Natural killer cell treated with Interleukin-12 subunit alpha and Interleukin-12 subunit beta and Interleukin-15 and Interleukin-18, amount 100 ng/mL, for 72 hours (primary cell): ENCODE results near the gene ORAI2. TPM values are rescaled to one million over a fixed set of nuclear protein-coding genes. Genes with fewer than 3 reads are reported as not detected.
A peak's percentile ranks its signal among the peaks of the same experiment; 100 is the strongest.

Source experiments
- ATAC-seq, 2 donors: fragments of 150-1000 bp; cut with Tn5 transposase in 1 of 2; sonication (Bioruptor Pico), chemical (Tn5 transposase) in 1 of 2; 2 replicates each; pipeline ENCODE4 v1.10.0; 2021
- DNase-seq: peaks from one replicate; pipeline ENCODE4 v3.0.0; 2022; ENCODE audit warnings: low spot score
- H3K27ac Mint-ChIP-seq, 2 donors: 1 replicate in 1 of 2; 2 replicates in 1 of 2; pipeline ENCODE4 v1.8.0; 2022; ENCODE audit warnings: mixed read lengths in 2 of 2, mild to moderate bottlenecking in 1 of 2, moderate library complexity in 1 of 2
- H3K27me3 Mint-ChIP-seq, 2 donors: 1 replicate in 1 of 2; 2 replicates in 1 of 2; pipeline ENCODE4 v1.8.0; 2022; ENCODE audit warnings: mixed read lengths in 2 of 2
- H3K36me3 Mint-ChIP-seq: one replicate; pipeline ENCODE4 v1.8.0; 2022; ENCODE audit warnings: mixed read lengths
- H3K4me1 Mint-ChIP-seq, 2 donors: 1 replicate in 1 of 2; 2 replicates in 1 of 2; pipeline ENCODE4 v1.8.0; 2022; ENCODE audit warnings: low read depth in 2 of 2, mixed read lengths in 2 of 2, mild to moderate bottlenecking in 1 of 2
- H3K4me3 Mint-ChIP-seq: one replicate; pipeline ENCODE4 v1.8.0; 2022; ENCODE audit warnings: mixed read lengths
- H3K9me3 Mint-ChIP-seq: 2 replicates; pipeline ENCODE4 v1.8.0; 2022; ENCODE audit warnings: mixed read lengths
- total RNA-seq, 2 donors: library from RNA; stranded (reverse); gene quantifications; one replicate each; pipeline ENCODE4 v1.2.3, GENCODE V29; 2022

The ORAI2 gene
- total RNA-seq, 2 donors from 2014 or later: 56.5 to 70.4 TPM

DNA sequence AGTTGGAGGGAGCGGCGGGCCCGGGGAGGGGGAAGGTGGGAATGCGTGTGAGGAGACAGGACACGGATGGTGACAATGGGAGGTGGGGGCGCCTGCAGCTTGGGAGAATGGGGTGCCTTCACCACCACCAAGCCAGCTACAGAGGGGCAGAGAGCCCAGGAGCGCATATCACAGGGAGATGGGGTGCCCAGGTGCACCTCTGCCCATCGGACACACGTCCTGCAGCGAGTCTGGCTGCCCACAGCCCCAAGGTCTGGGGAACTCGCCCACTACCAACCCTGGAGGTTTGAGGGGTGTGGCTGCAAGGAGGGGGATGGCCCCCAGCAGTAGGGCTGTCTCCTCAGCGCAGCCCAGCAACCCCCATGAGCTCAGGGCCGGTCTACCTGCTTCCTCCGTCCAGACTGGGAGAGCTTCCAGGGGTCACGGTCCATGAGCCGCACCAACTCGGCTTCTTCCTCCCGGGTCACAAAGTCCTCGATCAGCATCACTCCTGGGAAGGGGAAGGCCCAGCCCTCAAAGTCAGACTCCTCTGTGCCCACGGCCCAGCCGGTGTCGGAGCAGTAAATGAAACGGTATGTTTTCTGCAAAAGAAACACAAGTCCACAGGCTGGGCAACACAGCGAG, 26.0 kb downstream of the ORAI2 start:
- Mint-ChIP-seq H3K36me3 (no peaks in the 10 kb centered on the region), H3K27ac (no peak overlapping the region), H3K4me1 (peaks cover 16 to 19% of the 10 kb centered on the region in 2 donors), H3K4me3 (no peak overlapping the region), H3K27me3 (no peaks in the 10 kb centered on the region), H3K9me3 (no peaks in the 10 kb centered on the region)
- DNase-seq: no peak
- ATAC-seq: no peak

GRCh38 chr7:102460467-102460866, 27.1 kb downstream of the ORAI2 start:
- Mint-ChIP-seq H3K4me3 (no peak overlapping the region), H3K27ac (no peak overlapping the region), H3K27me3 (no peaks in the 10 kb centered on the region), H3K4me1 (peaks cover 20 to 21% of the 10 kb centered on the region in 2 donors), H3K36me3 (no peaks in the 10 kb centered on the region), H3K9me3 (no peaks in the 10 kb centered on the region)
- DNase-seq: peak; percentile 52
- ATAC-seq: no peak

- no peak for ATAC-seq
- no peaks in the 10 kb centered on the region for H3K36me3 Mint-ChIP-seq
Observed at GRCh38 chr7:102463841-102464576, 30.6 kb downstream of the ORAI2 start.

GRCh38 chr7:102464577-102465280, 31.4 kb downstream of the ORAI2 start, which contains the start of the genes ALKBH4 and LRWD1:
TSS of gene ALKBH4 (minus strand) at chr7:102464863. CDS start at chr7:102464836, 27 bp downstream.
TSS of gene LRWD1 (plus strand) at chr7:102464984. CDS start at chr7:102465081, 97 bp downstream.
- ATAC-seq: peak; percentile 97 to 99

More at GRCh38 chr7:102463841-102464576, 30.6 kb downstream of the ORAI2 start:
- Mint-ChIP-seq H3K27me3 (no peaks in the 10 kb centered on the region), H3K27ac (peak overlapping the region; percentile 39 to 81), H3K4me3 (peak overlapping the region; percentile 87), H3K9me3 (no peaks in the 10 kb centered on the region), H3K4me1 (peaks cover 31 to 33% of the 10 kb centered on the region in 2 donors)
- peak; percentile 57 for DNase-seq

DNA sequence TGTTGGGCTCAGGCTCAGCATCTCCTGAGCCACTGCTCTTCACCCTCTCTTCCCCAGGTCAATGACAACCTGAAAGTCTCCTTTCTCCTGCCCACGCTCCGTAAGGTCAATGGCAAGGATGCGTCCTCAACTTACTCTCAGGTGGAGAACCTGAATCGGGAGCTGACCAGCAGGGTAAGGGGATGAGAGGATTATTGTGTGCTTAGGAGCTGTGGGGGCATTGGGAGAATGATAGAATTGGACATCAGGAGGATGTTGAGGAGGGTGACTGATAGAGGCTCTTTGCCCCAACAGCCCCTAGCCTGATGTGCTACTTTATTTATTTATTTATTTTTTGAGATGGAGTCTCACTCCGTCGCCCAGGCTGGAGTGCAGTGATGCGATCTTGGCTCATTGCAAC, 32.7 kb downstream of the ORAI2 start:
- peaks cover 25 to 33% of the 10 kb centered on the region in 2 donors for H3K4me1 Mint-ChIP-seq
- peak; percentile 44 for DNase-seq
- no peak for ATAC-seq
- no peaks in the 10 kb centered on the region for H3K36me3 Mint-ChIP-seq
- H3K4me3 Mint-ChIP-seq: peak overlapping the region; percentile 87
- H3K27me3 Mint-ChIP-seq: no peaks in the 10 kb centered on the region
- no peaks in the 10 kb centered on the region for H3K9me3 Mint-ChIP-seq
- peak overlapping the region in 1 of 2 donors; percentile 19 for H3K27ac Mint-ChIP-seq

More at GRCh38 chr7:102464577-102465280, 31.4 kb downstream of the ORAI2 start, which contains the start of the genes ALKBH4 and LRWD1:
- H3K27me3 Mint-ChIP-seq: no peaks in the 10 kb centered on the region
- H3K27ac Mint-ChIP-seq: peak within 1 kb of the TSS; percentile 54 to 81
- H3K36me3 Mint-ChIP-seq: no peaks in the 10 kb centered on the region
- H3K9me3 Mint-ChIP-seq: no peaks in the 10 kb centered on the region
- H3K4me1 Mint-ChIP-seq: peaks cover 31 to 33% of the 10 kb centered on the region in 2 donors
- H3K4me3 Mint-ChIP-seq: peak within 1 kb of the TSS; percentile 87
- DNase-seq: peak; percentile 99

DNA sequence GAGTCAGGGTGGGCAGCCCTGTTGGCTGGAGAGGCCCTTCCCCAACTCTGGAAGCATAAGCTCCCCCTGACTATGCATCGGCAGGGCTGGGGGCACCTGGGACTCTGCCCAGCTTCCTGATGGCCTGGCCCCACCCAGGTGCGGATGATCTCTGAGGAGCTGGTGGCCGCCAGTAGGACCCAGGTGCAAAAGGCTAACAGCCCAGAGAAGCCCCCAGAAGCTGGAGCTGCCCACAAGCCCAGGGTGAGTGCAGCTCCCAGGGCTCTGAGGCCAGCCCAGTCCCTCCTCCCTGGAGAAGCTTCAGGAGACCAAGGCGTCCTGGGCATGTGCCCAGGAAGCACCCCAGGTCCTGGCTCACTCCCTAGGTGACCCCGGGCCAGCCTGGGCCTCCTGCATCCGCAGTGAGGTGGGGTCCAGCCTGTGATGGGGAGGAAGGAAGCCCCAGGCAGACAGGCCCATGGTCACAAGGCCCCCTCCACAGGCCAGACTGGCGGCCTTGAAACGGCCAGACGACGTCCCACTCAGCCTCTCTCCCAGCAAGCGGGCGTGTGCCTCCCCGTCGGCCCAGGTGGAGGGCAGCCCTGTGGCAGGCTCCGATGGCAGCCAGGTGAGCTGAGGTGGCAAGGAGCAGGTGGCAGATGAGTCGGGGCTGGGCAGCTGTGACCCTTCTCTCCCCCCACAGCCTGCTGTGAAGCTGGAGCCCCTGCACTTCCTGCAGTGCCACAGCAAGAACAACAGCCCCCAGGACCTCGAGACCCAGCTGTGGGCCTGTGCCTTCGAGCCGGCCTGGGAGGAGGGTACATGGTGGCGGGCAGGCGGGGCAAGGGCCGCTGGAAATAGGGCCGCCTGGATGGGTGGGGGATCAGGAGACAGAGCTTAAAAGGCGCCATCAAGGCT, 34.5 kb downstream of the ORAI2 start:
- ATAC-seq: no peak
- peak; percentile 59 for DNase-seq
- Mint-ChIP-seq H3K4me3 (no peak overlapping the region), H3K27me3 (no peaks in the 10 kb centered on the region), H3K27ac (no peak overlapping the region), H3K4me1 (peaks cover 20 to 27% of the 10 kb centered on the region in 2 donors), H3K9me3 (no peaks in the 10 kb centered on the region), H3K36me3 (no peaks in the 10 kb centered on the region)

DNA sequence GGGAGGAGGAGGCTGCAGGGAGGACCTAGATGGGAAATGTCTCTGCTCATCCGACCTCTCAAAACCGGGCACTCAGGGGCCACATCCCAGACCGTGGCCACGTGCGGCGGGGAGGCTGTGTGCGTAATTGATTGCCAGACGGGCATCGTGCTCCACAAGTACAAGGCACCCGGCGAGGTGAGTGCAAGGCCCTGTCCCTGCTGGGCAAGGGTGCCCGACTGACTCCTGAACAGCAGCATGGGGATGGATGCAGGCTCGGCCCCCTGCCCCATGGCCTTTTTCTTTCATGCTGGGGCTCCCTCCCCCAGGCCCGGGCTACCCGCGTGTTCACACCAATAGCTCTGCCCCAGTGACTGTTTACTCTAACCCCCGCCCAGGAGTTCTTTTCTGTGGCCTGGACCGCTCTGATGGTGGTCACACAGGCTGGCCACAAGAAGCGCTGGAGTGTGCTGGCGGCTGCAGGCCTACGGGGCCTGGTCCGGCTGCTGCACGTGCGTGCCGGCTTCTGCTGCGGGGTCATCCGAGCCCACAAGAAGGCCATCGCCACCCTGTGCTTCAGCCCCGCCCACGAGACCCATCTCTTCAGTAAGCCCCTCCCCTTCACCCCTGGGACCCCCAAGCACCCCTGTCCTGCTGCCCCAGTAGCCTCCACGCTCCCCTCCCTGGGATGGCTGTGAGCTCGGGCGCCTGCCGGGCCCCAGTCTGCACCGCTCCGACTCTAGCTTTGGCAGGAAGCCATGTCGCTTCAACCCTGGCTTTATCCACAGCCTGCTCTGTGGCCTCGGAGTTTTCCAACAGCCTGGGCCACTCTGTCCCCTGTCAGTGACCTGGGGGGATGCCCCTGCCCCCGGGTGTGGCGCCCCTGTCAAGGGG, 35.3 kb downstream of the ORAI2 start:
- Mint-ChIP-seq H3K27me3 (no peaks in the 10 kb centered on the region), H3K9me3 (no peaks in the 10 kb centered on the region), H3K4me1 (peaks cover 18 to 24% of the 10 kb centered on the region in 2 donors), H3K27ac (no peak overlapping the region), H3K4me3 (no peak overlapping the region), H3K36me3 (no peaks in the 10 kb centered on the region)
- ATAC-seq: no peak
- DNase-seq: peak; percentile 55

DNA sequence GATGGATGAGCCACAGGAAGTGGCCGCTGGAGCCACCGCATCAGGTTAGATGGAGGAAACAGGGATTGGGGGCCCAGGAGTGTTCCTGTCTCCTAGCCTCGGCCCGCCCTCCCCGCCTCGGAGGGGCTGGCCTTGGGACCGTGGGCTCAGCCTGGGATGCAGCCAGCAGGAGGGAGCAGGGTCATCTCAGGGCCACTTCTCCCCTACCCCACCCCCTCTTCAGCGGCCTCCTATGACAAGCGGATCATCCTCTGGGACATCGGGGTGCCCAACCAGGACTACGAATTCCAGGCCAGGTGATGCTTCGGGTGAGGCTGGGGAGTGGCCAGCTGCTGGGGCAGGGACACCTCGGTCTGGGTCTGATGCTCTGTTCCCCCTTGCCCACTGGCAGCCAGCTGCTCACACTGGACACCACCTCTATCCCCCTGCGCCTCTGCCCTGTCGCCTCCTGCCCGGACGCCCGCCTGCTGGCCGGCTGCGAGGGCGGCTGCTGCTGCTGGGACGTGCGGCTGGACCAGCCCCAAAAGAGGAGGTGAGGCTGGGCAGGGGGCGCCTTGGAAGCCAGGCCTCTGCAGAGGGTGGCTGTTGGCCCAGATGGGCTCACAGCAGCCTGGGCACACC, 36.1 kb downstream of the ORAI2 start:
- Mint-ChIP-seq H3K27me3 (no peaks in the 10 kb centered on the region), H3K4me1 (peaks cover 10 to 18% of the 10 kb centered on the region in 2 donors), H3K4me3 (no peak overlapping the region), H3K36me3 (no peaks in the 10 kb centered on the region), H3K27ac (no peak overlapping the region), H3K9me3 (no peaks in the 10 kb centered on the region)
- no peak for ATAC-seq
- peak; percentile 59 for DNase-seq

DNA sequence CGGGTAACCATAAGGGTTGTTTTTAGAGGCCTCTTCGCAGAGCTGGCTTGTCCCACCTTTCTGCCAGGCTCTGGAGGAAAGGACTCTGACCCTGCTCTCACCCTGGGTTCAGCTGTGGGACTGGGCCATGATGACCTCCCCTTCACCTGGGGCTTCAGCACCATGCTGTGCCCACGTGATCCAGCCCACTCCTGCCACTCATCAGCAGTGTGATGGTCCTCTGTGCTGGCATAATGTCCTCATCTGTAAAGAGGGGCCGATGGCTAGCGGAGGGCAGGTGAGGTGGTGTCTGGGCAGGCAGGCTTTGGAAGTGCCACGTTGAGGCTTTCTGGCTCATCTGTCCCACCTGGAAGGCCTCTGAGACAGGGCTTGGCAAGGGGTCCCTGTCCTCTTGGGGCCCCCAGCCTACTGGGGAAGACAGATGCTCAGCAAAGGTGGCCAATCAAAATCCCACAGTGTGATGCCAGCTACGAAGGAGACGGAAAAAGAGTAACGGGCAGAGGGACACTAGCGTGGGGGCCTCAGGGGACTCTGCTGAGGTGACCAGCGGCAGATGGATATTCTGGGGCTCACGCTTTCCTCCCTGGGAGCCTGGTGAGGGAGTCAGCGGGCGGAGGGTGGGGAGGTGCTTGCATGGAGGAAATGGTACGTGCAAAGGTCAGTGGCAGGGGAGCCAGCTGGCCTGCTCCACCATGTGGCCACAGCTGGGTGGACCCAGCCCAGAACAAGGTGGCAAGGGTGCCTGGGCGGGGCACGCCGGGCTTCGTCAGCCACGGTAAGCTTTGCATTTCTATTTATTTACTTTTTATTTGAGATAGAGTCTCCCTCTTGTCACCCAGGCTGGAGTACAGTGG, 36.8 kb downstream of the ORAI2 start:
- H3K36me3 Mint-ChIP-seq: no peaks in the 10 kb centered on the region
- H3K27ac Mint-ChIP-seq: no peak overlapping the region
- DNase-seq: peak; percentile 57

GRCh38 chr7:102471791-102472125, 38.4 kb downstream of the ORAI2 start:
- H3K27me3 Mint-ChIP-seq: no peaks in the 10 kb centered on the region
- ATAC-seq (no peak), DNase-seq (peak; percentile 31)
- no peak overlapping the region for H3K4me3 Mint-ChIP-seq
- no peak overlapping the region for H3K27ac Mint-ChIP-seq
- H3K4me1 Mint-ChIP-seq: peaks cover 3 to 4% of the 10 kb centered on the region in 2 donors
- H3K36me3 Mint-ChIP-seq: no peaks in the 10 kb centered on the region
- H3K9me3 Mint-ChIP-seq: no peaks in the 10 kb centered on the region

More for the DNA sequence above, 36.8 kb downstream of the ORAI2 start:
- Mint-ChIP-seq H3K4me1 (peaks cover 10 to 15% of the 10 kb centered on the region in 2 donors), H3K4me3 (no peak overlapping the region), H3K27me3 (no peaks in the 10 kb centered on the region), H3K9me3 (no peaks in the 10 kb centered on the region)
- no peak for ATAC-seq
